Measurements from ENCODE around the gene BICRA.

The BICRA gene

DNA sequence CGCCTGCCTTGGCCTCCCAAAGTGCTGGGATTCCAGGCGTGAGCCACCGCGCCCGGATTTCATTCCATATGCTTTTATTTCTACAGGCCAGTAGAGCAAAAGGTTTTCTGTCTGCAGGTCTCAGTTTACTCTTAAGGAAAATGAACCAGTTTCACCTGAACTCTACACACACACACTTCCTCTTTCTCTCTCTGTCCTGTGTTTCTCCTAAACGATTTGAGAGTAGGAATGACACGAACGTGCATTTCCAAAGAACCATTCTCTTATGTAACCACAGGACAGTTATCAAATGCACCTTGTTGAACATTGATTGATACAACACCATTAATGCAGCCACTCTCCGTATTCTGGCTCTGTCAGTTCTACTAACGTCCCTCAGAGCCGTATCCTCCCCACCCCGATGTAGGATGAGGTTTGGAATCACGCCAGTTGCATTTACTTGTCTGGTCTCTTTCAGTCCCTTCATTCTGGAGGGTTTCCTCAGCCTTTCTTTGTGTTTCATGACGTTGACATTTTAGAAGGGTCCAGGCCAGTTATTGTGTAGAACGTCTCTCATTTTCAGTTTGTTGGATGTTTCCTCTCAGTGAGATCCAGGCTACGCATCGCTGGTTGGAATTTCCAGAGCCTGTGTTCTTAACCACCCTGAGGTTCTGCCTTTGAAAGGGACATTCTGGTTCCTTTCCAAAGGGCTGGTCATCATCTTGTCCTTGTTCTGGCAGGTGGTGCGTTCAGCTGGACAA lies 36.0 kb downstream of the BICRA start:
- Histone ChIP-seq H3F3A (ENCODE audit: insufficient read depth) (no peaks in the 10 kb centered on the region), H3K27me3 (ENCODE audit: low read length) (no peaks in the 10 kb centered on the region), H3K9me3 (ENCODE audit: insufficient read depth, low read length) (no peaks in the 10 kb centered on the region), H3K4me2 (ENCODE audit: low read depth, low read length, poor library complexity, severe bottlenecking) (no peak overlapping the region), H3K27ac (ENCODE audit: low read depth, low read length) (no peak overlapping the region), H3K9me2 (replicated peaks; ENCODE audit: insufficient read depth, low read length) (no peaks in the 10 kb centered on the region), H3K9ac (ENCODE audit: low read length) (no peak overlapping the region), H3K36me3 (ENCODE audit: low read length) (no peaks in the 10 kb centered on the region), H2AFZ (ENCODE audit: low read depth, low read length, severe bottlenecking) (no peak overlapping the region), H3K79me2 (ENCODE audit: insufficient read depth, low read length) (peaks cover 4% of the 10 kb centered on the region; the same call in 1 of the 2 replicates), H3K4me3 (ENCODE audit: insufficient read depth, low read length, poor library complexity, severe bottlenecking) (no peak overlapping the region), H4K20me1 (ENCODE audit: low read depth, low read length) (peaks cover 8% of the 10 kb centered on the region; the same call in 1 of the 2 replicates)
- TF ChIP-seq, protein P1, sequence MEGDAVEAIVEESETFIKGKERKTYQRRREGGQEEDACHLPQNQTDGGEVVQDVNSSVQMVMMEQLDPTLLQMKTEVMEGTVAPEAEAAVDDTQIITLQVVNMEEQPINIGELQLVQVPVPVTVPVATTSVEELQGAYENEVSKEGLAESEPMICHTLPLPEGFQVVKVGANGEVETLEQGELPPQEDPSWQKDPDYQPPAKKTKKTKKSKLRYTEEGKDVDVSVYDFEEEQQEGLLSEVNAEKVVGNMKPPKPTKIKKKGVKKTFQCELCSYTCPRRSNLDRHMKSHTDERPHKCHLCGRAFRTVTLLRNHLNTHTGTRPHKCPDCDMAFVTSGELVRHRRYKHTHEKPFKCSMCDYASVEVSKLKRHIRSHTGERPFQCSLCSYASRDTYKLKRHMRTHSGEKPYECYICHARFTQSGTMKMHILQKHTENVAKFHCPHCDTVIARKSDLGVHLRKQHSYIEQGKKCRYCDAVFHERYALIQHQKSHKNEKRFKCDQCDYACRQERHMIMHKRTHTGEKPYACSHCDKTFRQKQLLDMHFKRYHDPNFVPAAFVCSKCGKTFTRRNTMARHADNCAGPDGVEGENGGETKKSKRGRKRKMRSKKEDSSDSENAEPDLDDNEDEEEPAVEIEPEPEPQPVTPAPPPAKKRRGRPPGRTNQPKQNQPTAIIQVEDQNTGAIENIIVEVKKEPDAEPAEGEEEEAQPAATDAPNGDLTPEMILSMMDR (IDR thresholded peaks at IDR 0.05; ENCODE audit: insufficient read depth, low read length, poor library complexity, severe bottlenecking) = no peak
- TF ChIP-seq EZH2phosphoT487 (conservative IDR thresholded peaks at IDR 0.05; ENCODE audit: low read length) = no peak

DNA sequence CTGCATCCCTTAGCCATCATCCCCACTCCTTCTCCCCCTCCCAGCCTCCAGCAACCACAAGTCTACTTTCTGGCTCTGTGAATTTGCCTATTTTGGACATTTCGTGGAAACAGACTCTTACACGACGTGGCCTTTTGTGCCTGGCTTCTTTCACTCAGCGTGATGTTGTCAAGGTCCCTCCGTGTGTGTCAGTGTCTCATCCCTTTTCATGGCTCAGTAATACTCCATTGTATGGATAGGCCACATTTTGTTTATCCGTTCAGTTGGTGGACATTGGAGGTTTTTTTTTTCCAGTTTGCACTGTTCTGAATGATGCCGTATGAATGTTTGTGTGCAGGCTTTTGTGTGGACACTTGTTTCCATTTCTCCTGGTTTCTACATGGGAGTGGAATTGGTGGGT lies 38.0 kb downstream of the BICRA start:
- Histone ChIP-seq H3K9me2 (replicated peaks; ENCODE audit: insufficient read depth, low read length) (no peaks in the 10 kb centered on the region), H3K79me2 (ENCODE audit: insufficient read depth, low read length) (peaks cover 4% of the 10 kb centered on the region; the same call in 1 of the 2 replicates), H3K9me3 (ENCODE audit: insufficient read depth, low read length) (no peaks in the 10 kb centered on the region), H3K4me3 (ENCODE audit: insufficient read depth, low read length, poor library complexity, severe bottlenecking) (no peak overlapping the region), H3K36me3 (ENCODE audit: low read length) (no peaks in the 10 kb centered on the region), H4K20me1 (ENCODE audit: low read depth, low read length) (peaks cover 4% of the 10 kb centered on the region; the same call in 1 of the 2 replicates), H3K27ac (ENCODE audit: low read depth, low read length) (no peak overlapping the region), H3K4me2 (ENCODE audit: low read depth, low read length, poor library complexity, severe bottlenecking) (no peak overlapping the region), H3K27me3 (ENCODE audit: low read length) (no peaks in the 10 kb centered on the region), H3F3A (ENCODE audit: insufficient read depth) (no peaks in the 10 kb centered on the region), H3K9ac (ENCODE audit: low read length) (no peak overlapping the region), H2AFZ (ENCODE audit: low read depth, low read length, severe bottlenecking) (no peak overlapping the region)
- TF ChIP-seq, protein P1 (IDR thresholded peaks at IDR 0.05; ENCODE audit: insufficient read depth, low read length, poor library complexity, severe bottlenecking) = no peak
- no peak for TF ChIP-seq EZH2phosphoT487 (conservative IDR thresholded peaks at IDR 0.05; ENCODE audit: low read length)

DNA sequence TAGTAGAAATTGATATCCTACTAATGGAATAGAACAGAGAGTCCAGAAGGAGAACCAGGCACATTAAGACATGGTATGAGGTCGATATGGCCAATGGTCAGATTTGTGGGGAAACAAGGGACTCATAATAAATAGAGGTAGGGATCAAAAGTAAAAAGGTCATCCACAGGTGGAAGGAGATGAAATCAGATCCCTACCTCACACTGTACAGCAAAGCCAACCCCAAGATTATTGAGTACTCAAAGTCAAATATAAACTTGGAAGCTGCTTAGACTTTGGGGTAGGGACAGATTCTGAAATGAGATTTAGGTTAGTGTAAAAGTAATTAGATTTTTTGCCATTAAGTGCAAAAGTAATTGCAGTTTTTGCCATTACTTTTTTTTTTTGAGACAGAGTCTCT lies 40.7 kb downstream of the BICRA start:
- Histone ChIP-seq H3K9me2 (replicated peaks; ENCODE audit: insufficient read depth, low read length) (no peaks in the 10 kb centered on the region), H3F3A (ENCODE audit: insufficient read depth) (no peaks in the 10 kb centered on the region), H4K20me1 (ENCODE audit: low read depth, low read length) (peaks cover 4% of the 10 kb centered on the region; the same call in 1 of the 2 replicates), H2AFZ (ENCODE audit: low read depth, low read length, severe bottlenecking) (no peak overlapping the region), H3K4me2 (ENCODE audit: low read depth, low read length, poor library complexity, severe bottlenecking) (no peak overlapping the region), H3K79me2 (ENCODE audit: insufficient read depth, low read length) (peaks cover 4% of the 10 kb centered on the region; the same call in 1 of the 2 replicates), H3K27ac (ENCODE audit: low read depth, low read length) (no peak overlapping the region), H3K4me3 (ENCODE audit: insufficient read depth, low read length, poor library complexity, severe bottlenecking) (no peak overlapping the region), H3K36me3 (ENCODE audit: low read length) (no peaks in the 10 kb centered on the region), H3K9ac (ENCODE audit: low read length) (no peak overlapping the region), H3K27me3 (ENCODE audit: low read length) (no peaks in the 10 kb centered on the region), H3K9me3 (ENCODE audit: insufficient read depth, low read length) (no peaks in the 10 kb centered on the region)
- TF ChIP-seq, protein P1 (IDR thresholded peaks at IDR 0.05; ENCODE audit: insufficient read depth, low read length, poor library complexity, severe bottlenecking) = no peak
- TF ChIP-seq EZH2phosphoT487 (conservative IDR thresholded peaks at IDR 0.05; ENCODE audit: low read length) = no peak
